CD4-positive, alpha-beta T cell treated with Interleukin-12 subunit alpha and Interleukin-12 subunit beta, for 1 hour (primary cell): ENCODE measurements around the gene ARL8A.
"Not testable (repeated sequence)": the region's sequence is repeated elsewhere in the genome, so short reads cannot be mapped to it uniquely, and the experiment has no call there.

Experiments used
- DNase-seq: peaks from one replicate; pipeline ENCODE4 v3.0.0-alpha.2; 2020

Gene ARL8A

GRCh38 chr1:202172015-202172355, 27.4 kb upstream of the ARL8A start:
- DNase-seq: no peak

- DNase-seq: no peak
Measured at GRCh38 chr1:202171292-202172014, 26.9 kb upstream of the ARL8A start.

GRCh38 chr1:202170726-202171125, 26.2 kb upstream of the ARL8A start:
- DNase-seq: no peak

DNA sequence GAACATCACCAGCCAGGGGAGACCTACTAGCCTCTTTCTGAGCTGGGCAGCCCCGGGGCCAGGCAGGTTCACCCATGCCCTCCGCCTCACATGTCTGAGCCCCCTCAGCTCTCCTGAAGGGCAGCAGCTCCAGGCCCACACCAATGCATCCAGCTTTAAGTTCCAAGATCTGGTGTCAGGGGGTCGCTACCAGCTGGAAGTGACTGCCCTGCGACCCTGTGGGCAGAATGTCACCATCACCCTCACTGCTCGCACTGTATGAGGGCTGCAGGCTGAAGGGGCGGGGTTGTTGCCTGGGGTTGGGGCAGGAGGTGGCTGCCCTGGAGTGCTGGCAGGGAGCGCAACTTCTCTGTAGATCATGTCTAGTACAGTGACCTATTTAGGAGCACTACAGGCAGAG, 24.3 kb upstream of the ARL8A start:
- no peak for DNase-seq

DNA sequence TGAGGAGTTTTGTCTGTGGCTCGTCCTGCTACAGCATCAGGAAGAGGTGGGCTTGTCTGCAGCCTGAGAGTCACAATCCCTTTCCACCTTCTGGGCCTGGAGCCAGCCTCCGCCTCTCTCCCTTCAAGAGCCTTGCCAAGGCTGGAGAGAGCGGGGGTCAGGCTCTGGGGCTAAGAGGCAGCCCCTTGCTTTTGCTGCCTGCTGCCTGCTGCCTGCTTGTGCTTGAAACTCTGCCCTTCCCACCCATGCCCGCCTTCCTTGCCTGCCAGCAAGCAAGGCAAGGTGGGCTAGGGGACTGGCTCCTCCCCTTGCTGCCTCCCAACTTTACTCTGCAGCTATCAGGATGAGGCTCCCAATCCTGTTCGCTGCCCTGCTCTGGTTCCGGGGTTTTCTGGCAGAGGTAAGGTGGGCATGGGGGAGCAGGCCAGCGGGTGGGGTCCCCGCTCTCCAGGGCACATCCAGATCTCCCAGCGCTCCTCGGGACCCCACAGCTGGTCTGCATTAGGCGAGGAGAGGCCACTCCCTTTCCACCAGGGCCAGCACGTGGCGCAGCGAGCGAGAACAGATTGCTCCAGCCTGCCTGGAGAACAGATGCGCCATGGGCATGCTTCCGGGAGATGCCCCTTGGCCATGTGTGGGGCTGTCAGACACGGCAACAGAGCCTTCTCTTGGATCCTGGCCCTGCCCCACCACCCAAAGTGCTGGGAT, 23.3 kb upstream of the ARL8A start:
- DNase-seq: no peak

GRCh38 chr1:202167054-202167453, 22.5 kb upstream of the ARL8A start:
- not testable (repeated sequence) for DNase-seq

DNA sequence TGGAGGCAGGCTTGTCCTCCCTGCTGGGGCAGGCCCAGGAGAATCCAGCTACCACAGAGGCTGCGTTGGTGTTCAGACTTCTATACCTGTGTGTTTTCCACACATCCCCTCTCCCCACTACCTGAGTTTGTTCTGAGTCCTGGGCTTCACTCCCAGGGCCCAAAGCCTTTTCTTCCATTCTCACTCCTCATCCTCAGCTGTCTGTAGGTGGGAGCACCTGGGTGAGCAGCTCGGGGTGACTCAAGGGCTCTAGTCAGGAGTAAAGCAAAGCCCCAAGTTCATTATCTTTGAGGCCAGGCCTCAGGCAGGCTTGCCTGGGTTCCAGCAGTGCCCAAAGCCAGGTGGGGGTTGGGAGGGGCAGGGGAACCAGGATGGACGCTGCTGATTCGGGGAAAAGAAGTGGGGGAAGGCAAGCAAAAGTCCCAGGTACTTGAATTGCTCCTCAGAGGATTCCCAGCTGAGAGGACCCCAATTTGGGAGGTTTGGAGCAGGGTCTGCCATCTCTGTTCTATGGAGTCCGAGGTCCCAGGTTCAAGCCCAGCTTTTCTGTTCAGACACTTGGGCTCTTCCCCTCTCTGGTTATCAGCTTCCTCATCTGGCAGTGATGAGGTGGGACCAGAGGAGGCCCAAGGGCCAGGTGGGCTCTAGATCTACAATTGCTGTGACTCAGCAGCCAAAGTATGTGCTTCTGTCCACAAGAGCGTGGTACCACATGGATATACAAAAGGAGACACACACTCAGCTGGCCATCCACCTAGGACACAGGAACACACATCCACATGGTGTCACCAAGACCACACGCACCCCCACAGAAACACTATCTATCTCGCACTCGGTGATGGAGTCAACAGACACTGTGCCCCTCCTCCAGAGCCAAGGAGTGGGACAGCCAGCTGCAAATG, 21.7 kb upstream of the ARL8A start:
- DNase-seq: no peak

DNA sequence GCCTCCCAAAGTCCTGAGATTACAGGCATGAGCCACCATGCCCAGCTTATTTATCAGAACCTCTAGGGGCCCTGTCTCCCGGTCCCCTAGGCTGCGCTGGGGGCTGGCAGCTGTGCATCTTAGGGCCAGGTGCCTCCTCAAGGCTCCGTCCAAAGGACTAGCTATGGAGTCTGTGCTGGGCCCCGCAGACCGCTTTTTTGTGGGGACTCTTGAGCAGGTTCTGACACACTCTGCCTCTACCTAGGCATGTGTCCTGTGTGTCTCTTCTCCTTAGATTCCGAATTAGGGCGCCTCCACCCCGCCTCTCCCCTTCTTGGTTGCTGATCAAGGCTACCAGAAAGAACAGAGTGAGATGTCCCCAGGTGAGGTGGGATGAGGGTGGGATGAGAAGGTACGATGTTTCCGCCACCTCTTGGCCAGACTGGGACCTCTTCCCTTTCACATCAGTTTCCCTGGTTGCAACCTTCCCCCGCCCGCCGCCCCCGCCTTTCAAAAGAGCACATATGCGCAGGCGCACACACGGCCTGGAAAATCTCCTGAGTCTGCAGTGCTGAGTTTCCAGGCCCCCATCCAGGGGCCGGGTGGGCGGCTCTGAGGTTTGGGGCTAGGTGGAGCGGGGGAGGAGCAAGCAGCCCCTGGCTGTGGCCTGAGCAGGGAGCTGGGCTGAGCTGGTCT, 20.9 kb upstream of the ARL8A start:
- no peak for DNase-seq

- peak; percentile 83 for DNase-seq
Measured at GRCh38 chr1:202164271-202165037, 19.9 kb upstream of the ARL8A start.

DNA sequence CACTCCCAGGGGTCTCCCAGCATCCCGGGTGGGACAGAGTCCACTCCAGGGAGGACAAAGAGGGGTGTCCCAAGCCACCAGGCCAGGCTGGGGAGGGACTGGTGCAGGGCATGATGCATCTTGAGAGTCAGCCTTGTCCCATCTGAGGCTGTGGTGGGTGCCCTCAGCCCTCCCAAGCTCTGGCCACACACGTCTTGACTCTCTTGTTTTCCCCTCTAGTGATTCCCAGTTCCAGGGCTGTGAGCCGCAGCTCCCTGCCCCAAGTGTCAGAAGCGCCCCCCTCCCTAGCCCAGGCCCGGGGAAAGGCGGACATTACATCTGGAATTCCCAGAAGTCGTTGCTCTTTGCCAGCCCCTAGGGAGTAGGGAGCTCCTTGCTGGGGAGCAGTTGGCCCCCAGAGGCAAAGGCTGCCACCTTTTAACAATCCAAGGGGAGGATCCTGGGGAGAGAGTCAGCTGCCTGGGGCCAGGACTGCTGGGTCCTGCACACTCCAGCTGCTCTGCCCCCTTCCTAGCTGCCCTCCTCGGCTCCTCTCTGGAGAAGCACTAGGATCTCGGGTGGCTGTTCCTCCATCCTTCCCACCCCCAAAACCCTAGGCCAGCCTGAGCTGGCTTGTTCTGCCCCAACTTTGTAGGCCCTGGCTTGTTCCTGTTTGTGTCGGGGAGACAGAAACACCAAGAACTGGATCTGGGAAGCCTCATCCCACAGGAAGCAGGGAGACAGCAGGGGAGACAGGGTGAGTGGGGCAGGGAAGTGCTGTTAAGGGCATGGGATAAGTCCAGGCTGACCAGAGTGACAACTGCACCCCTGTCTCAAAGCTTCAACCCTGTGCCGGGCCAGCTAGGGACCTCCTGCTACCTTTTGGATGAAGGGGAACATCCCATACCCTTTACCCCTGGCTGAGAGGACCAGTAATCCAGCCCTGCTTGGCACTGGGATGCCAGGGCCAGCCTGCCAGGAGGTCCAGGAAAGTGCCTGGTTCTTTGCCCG, 19.0 kb upstream of the ARL8A start:
- DNase-seq: no peak

GRCh38 chr1:202162418-202163280, 18.1 kb upstream of the ARL8A start:
- peak; percentile 41 for DNase-seq

DNA sequence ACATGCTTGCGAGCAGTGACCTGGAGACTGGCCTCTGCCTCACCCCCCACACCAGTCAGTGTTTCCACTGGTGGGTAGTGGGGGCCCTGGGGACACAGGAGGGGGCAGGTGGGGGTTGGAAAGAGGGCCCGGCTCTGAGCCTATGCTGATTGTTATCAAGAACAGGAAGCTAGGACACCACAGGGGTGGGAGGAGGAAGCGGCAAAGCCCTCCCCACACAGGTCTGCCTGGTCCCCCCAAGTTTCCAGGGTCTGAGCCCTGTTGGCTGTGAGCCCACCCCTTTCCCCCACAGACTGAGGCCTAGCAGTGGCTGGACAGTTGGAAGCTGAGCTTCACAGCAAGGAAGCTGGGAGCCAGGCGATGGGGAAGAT, 17.5 kb upstream of the ARL8A start:
- peak; percentile 60 for DNase-seq

- DNase-seq: no peak
Measured at GRCh38 chr1:202161151-202162046, 16.9 kb upstream of the ARL8A start.

GRCh38 chr1:202160377-202160940, 15.9 kb upstream of the ARL8A start, which contains the start of gene PTPN7:
Gene PTPN7 (minus strand): TSS chr1:202160602. CDS start chr1:202159402, 1,200 bp downstream.
- DNase-seq: peak; percentile 82

DNA sequence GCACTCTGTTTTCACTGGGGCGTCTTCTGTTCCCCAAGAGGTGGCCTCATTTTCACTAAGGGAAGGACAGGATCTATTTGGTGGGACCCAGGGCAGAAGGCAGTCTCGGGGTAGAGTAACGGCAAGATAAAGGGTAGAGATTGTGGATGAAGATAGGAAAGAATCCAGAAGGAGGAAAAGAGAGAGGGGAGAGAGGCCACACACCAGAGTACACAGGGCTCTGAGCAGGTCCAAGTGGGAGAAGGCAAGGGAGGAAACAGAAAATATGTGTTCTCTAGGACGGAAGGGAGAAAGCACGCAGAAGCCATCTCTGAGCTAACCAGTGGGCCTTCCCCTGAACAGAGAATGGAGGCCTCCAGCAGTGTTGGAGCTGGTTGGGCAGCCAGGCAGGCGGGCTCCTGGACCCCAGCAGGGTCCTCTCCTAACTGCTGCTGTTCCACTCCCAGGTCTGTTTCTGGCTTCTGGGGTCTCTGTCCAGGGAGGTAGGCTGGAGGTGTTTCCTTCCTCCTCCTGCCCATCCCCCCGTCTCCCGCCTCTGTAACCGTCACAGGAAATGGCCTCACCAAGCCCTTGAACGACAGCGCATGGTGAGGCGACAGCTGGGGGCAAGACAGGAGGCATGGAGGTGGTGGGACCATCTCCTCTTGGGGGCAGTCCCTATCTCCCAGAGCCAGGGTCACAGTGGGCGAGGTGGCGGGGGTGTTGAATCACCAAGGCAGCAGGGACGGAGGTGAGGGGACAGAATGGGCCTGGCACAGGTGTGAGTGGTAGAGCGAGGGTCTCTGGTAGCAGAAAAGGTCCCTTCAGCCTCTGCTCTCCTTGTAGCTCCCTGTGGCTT, 15.2 kb upstream of the ARL8A start:
- DNase-seq: peak; percentile 64

GRCh38 chr1:202158810-202159533, 14.4 kb upstream of the ARL8A start:
- DNase-seq: no peak

GRCh38 chr1:202157945-202158344, 13.4 kb upstream of the ARL8A start:
- DNase-seq: no peak
